Lower lobe of right lung (tissue), 2 donors: ENCODE results near the gene NLRP5. TPM values are rescaled to one million over a fixed set of nuclear protein-coding genes. Genes with fewer than 3 reads are reported as not detected.
A peak's percentile ranks its signal among the peaks of the same experiment; 100 is the strongest.

Experiments used
- ATAC-seq, 2 donors: fragments of 200-7000 bp; cut with Tn5 transposase; one replicate each; pipeline ENCODE4 v1.9.1; 2020 to 2022; ENCODE audit warnings: mild to moderate bottlenecking in 2 of 2, moderate library complexity in 2 of 2
- DNase-seq: peaks from one replicate; pipeline ENCODE4 v3.0.0-alpha.2; 2020
- H3K27ac ChIP-seq: fragments of 200-600 bp; one replicate; pipeline ENCODE4 v1.8.0; 2022
- H3K27me3 ChIP-seq: fragments of 200-600 bp; one replicate; pipeline ENCODE4 v1.8.0; 2022; ENCODE audit warnings: low read depth
- H3K36me3 ChIP-seq: fragments of 200-600 bp; one replicate; pipeline ENCODE4 v1.8.0; 2022; ENCODE audit warnings: mild to moderate bottlenecking
- H3K4me1 ChIP-seq: fragments of 200-600 bp; one replicate; pipeline ENCODE4 v1.8.0; 2022
- H3K4me3 ChIP-seq: fragments of 200-600 bp; one replicate; pipeline ENCODE4 v1.8.0; 2022; ENCODE audit warnings: mild to moderate bottlenecking
- H3K9me3 ChIP-seq: fragments of 200-600 bp; one replicate; pipeline ENCODE4 v1.8.0; 2022
- CTCF ChIP-seq: fragments of 200-600 bp; IDR thresholded peaks from one replicate; pipeline ENCODE4 v1.8.0; 2022; ENCODE audit warnings: antibody characterized with exemption, mild to moderate bottlenecking
- intact Hi-C: fragments of 100-400 bp; cut with DNase I; formaldehyde crosslinking; loops from one replicate; pipeline ENCODE4 v1.11.0; 2022
- total RNA-seq: library from RNA; stranded (reverse); fragmentation: NEBNext Ultra II Directional; extraction: Animal tissue kit (Norgen Biotek cat#: 25700); gene quantifications from one replicate; pipeline ENCODE4 v1.2.1, GENCODE V29; 2021
- donor health status: DM: no; HTN: yes; CAD: no; lungs with severe emphysema.

Gene NLRP5
- total RNA-seq, 1 donor from 2014 or later = not detected

- no peak for TF ChIP-seq CTCF
- peak; percentile 74 to 76 for ATAC-seq
- DNase-seq = peak; percentile 74
- no peak overlapping the region for H3K4me3 ChIP-seq
- no peaks in the 10 kb centered on the region for H3K36me3 ChIP-seq
- peaks cover 78% of the 10 kb centered on the region for H3K4me1 ChIP-seq
- H3K27ac ChIP-seq = peak overlapping the region; percentile 65
- intact Hi-C loops = no loop called here
- no peaks in the 10 kb centered on the region for H3K27me3 ChIP-seq
- no peaks in the 10 kb centered on the region for H3K9me3 ChIP-seq
Observed at GRCh38 chr19:56110515-56111448, 124.2 kb downstream of the NLRP5 start.

Other genes with a start within 250 kb of the NLRP5 start
- gene NLRP9, start 248.4 kb upstream of the NLRP5 start, total RNA-seq = not detected
- not detected for gene RFPL4A, start 227.7 kb upstream of the NLRP5 start, total RNA-seq
- gene RFPL4AL1, start 217.7 kb upstream of the NLRP5 start, total RNA-seq = not detected
- gene NLRP11, start 154.8 kb upstream of the NLRP5 start, total RNA-seq = not detected
- not detected for gene NLRP4, start 150.2 kb upstream of the NLRP5 start, total RNA-seq
- not detected for gene NLRP13, start 54.4 kb upstream of the NLRP5 start, total RNA-seq
- gene NLRP8, start 38.9 kb upstream of the NLRP5 start, total RNA-seq = not detected
- 32.4 TPM for gene ZNF787, start 134.5 kb downstream of the NLRP5 start, total RNA-seq
- 38.7 TPM for gene ZNF444, start 154.5 kb downstream of the NLRP5 start, total RNA-seq
- not detected for gene GALP, start 189.2 kb downstream of the NLRP5 start, total RNA-seq
- gene ZSCAN5B, start 211.0 kb downstream of the NLRP5 start, total RNA-seq = not detected
- not detected for gene ZSCAN5C, start 215.5 kb downstream of the NLRP5 start, total RNA-seq